Osteoblast (primary cell): ENCODE results near the gene CCHCR1. TPM values are rescaled to one million over a fixed set of nuclear protein-coding genes. Genes with fewer than 3 reads are reported as not detected.

ENCODE experiments used
- DNase-seq: peaks from one replicate; pipeline ENCODE4 v3.0.0; 2011; ENCODE audit warnings: low spot score, mixed read lengths; ENCODE audit not compliant: insufficient read length; ENCODE audit errors: missing footprints
- H2AFZ ChIP-seq: 2 replicates; pipeline ENCODE4 v1.6.0; 2011; ENCODE audit warnings: mild to moderate bottlenecking, low read length
- H3K27ac ChIP-seq: 2 replicates; pipeline ENCODE4 v1.5.1; 2011; ENCODE audit warnings: mild to moderate bottlenecking, low read depth, low read length, moderate library complexity
- H3K27me3 ChIP-seq: 2 replicates; pipeline ENCODE4 v1.6.0; 2012; ENCODE audit warnings: mild to moderate bottlenecking, control low read depth, inconsistent platforms, low read length, moderate library complexity; ENCODE audit not compliant: insufficient read depth
- H3K36me3 ChIP-seq: 2 replicates; pipeline ENCODE4 v1.5.1; 2011; ENCODE audit warnings: mild to moderate bottlenecking, low read length, control low read depth, moderate library complexity; ENCODE audit not compliant: insufficient read depth
- H3K4me1 ChIP-seq: 2 replicates; pipeline ENCODE4 v1.5.1; 2011; ENCODE audit warnings: mild to moderate bottlenecking, low read length, control low read depth, moderate library complexity; ENCODE audit not compliant: insufficient read depth
- H3K4me2 ChIP-seq: 2 replicates; pipeline ENCODE4 v1.6.0; 2011; ENCODE audit warnings: mild to moderate bottlenecking, low read length; ENCODE audit not compliant: insufficient read depth
- H3K4me3 ChIP-seq: fragments of 200-600 bp; sonication (generic); 3 replicates; pipeline ENCODE4 v1.5.1; 2012; ENCODE audit warnings: mild to moderate bottlenecking, low read length, inconsistent platforms; ENCODE audit not compliant: insufficient read depth
- H3K79me2 ChIP-seq: 2 replicates; pipeline ENCODE4 v1.6.0; 2012; ENCODE audit warnings: mild to moderate bottlenecking, low read length, control low read depth, inconsistent platforms; ENCODE audit not compliant: insufficient read depth
- H3K9me3 ChIP-seq: 2 replicates; pipeline ENCODE4 v1.5.1; 2011; ENCODE audit warnings: low read depth, low read length, control low read depth
- H4K20me1 ChIP-seq: 2 replicates; pipeline ENCODE4 v1.6.0; 2012; ENCODE audit warnings: mild to moderate bottlenecking, low read length, control low read depth; ENCODE audit not compliant: insufficient read depth
- total RNA-seq: library from RNA; depleted of rRNA; stranded (reverse); fragments of >200 nt; gene quantifications from 2 replicates; pipeline ENCODE4 v1.2.3, GENCODE V29; 2012
- TF ChIP-seq, protein P1 (sequence below): IDR thresholded peaks from 2 replicates; pipeline ENCODE4 v1.5.1; 2011; ENCODE audit warnings: mild to moderate bottlenecking, low read depth, low read length, moderate library complexity; ENCODE audit errors: extremely low read depth

The CCHCR1 gene, protein sequence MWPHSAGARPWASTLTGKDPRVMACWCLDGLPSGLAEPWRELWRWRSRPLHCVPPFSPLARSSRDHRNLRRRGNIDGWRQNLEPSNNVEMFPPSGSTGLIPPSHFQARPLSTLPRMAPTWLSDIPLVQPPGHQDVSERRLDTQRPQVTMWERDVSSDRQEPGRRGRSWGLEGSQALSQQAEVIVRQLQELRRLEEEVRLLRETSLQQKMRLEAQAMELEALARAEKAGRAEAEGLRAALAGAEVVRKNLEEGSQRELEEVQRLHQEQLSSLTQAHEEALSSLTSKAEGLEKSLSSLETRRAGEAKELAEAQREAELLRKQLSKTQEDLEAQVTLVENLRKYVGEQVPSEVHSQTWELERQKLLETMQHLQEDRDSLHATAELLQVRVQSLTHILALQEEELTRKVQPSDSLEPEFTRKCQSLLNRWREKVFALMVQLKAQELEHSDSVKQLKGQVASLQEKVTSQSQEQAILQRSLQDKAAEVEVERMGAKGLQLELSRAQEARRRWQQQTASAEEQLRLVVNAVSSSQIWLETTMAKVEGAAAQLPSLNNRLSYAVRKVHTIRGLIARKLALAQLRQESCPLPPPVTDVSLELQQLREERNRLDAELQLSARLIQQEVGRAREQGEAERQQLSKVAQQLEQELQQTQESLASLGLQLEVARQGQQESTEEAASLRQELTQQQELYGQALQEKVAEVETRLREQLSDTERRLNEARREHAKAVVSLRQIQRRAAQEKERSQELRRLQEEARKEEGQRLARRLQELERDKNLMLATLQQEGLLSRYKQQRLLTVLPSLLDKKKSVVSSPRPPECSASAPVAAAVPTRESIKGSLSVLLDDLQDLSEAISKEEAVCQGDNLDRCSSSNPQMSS
- total RNA-seq, result 13.6 and 14.1 TPM in 2 replicates

DNA sequence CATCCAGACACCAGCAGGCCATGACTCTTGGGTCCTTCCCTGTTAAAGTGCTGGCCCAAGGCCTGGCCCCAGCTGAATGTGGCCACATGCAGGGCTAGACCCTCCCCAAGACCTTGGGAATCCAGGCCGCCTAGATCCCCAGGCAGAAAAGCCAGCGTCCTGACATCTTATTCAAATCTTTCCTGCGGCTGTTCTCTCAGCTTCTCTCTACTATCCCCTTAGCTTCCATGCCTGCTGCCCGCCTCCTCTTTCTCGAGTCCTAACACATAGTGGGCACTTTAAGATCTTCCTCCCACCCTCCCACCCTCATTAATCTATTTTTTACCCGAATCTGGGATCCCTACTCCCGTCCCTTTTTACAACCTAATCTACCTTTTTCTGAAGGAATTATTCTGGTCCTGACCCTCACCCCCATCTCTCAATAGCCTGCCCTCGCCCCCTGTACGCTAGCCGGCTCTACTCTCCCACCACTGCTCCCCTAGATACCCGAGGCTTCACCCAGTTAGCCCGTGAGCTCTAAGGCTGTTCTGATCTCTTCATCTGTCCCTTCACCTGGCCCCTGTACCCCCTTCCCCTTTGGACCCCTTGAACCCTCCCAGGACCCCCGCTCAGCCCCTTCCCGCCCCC lies at the start of gene CCHCR1:
Gene CCHCR1, minus strand, starts transcription at position 290 of the 627 bp plus-strand sequence. Its CDS starts 202 bp downstream, at position 88.
- H3K9me3 ChIP-seq, result no peaks in the 10 kb centered on the region
- TF ChIP-seq, protein P1, sequence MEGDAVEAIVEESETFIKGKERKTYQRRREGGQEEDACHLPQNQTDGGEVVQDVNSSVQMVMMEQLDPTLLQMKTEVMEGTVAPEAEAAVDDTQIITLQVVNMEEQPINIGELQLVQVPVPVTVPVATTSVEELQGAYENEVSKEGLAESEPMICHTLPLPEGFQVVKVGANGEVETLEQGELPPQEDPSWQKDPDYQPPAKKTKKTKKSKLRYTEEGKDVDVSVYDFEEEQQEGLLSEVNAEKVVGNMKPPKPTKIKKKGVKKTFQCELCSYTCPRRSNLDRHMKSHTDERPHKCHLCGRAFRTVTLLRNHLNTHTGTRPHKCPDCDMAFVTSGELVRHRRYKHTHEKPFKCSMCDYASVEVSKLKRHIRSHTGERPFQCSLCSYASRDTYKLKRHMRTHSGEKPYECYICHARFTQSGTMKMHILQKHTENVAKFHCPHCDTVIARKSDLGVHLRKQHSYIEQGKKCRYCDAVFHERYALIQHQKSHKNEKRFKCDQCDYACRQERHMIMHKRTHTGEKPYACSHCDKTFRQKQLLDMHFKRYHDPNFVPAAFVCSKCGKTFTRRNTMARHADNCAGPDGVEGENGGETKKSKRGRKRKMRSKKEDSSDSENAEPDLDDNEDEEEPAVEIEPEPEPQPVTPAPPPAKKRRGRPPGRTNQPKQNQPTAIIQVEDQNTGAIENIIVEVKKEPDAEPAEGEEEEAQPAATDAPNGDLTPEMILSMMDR, result no peak
- peak within 1 kb of the TSS; percentile 69 for H3K27ac ChIP-seq
- no peaks in the 10 kb centered on the region for H4K20me1 ChIP-seq
- H3K36me3 ChIP-seq, result peaks cover 23% of the 10 kb centered on the region
- H3K27me3 ChIP-seq, result no peaks in the 10 kb centered on the region
- H3K4me3 ChIP-seq, result peak within 1 kb of the TSS; percentile 97
- DNase-seq, result no peak
- H2AFZ ChIP-seq, result peak within 1 kb of the TSS; percentile 97
- peak within 1 kb of the TSS; percentile 95 for H3K4me2 ChIP-seq
- H3K79me2 ChIP-seq, result peaks cover 20% of the 10 kb centered on the region
- peaks cover 14% of the 10 kb centered on the region for H3K4me1 ChIP-seq

DNA sequence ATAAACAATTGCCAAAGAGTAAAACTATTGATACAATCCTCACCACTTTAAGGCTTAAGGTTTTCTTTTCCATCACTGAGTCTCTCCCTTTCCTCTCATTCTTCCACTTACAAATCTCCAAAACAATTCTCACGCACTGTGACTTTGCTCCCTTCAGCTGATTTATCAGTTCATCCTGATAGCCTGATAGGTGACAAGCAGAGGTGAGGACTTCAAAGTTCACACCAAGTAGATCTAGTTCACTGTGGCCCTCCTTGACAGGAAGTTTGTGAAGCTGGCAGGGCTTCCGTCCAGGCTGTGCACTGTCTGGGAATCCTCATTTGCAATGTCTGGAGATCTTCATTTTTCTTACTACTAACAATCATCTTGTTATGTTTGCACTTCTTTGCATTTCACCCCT lies 48.0 kb upstream of the CCHCR1 start:
- no peaks in the 10 kb centered on the region for H3K79me2 ChIP-seq

DNA sequence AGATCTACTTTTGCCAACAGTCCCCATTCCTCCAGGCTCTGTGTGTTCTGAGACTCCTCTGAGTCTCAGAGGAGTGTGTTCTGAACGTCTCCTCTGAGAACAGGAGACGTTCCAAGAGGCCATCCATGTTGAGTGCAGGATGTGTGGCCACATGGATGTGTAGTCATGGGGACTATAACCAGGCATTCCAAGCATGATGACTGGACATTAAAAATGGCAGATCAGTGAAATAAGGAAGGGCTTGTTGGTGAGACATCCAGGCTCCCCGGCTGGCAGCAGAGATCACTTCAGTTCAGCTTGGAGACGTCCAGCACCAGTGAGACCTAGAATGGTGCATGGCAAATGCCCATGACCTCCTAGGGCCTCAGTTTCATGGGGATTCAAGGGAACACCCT lies 47.1 kb upstream of the CCHCR1 start:
- Histone ChIP-seq H3K79me2 (no peaks in the 10 kb centered on the region), H3K36me3 (no peaks in the 10 kb centered on the region), H3K4me1 (peaks cover 13% of the 10 kb centered on the region), H2AFZ (no peak overlapping the region), H3K9me3 (no peaks in the 10 kb centered on the region), H3K27ac (no peak overlapping the region), H3K27me3 (no peaks in the 10 kb centered on the region), H3K4me3 (no peak overlapping the region), H4K20me1 (no peaks in the 10 kb centered on the region), H3K4me2 (peak overlapping the region; percentile 87)
- TF ChIP-seq, protein P1, result no peak
- DNase-seq, result no peak

More for the DNA sequence above, 48.0 kb upstream of the CCHCR1 start:
- H3K9me3 ChIP-seq, result no peaks in the 10 kb centered on the region
- H2AFZ ChIP-seq, result no peak overlapping the region
- H3K4me2 ChIP-seq, result no peak overlapping the region
- H3K4me3 ChIP-seq, result no peak overlapping the region
- peaks cover 13% of the 10 kb centered on the region for H3K4me1 ChIP-seq
- H4K20me1 ChIP-seq, result no peaks in the 10 kb centered on the region
- H3K27ac ChIP-seq, result no peak overlapping the region
- TF ChIP-seq, protein P1, result no peak
- no peaks in the 10 kb centered on the region for H3K27me3 ChIP-seq
- no peak for DNase-seq
- H3K36me3 ChIP-seq, result no peaks in the 10 kb centered on the region
